GM21515 (cell line): Measurements from ENCODE around the gene PPM1M.

Experiments
- ATAC-seq: cut with Tn5 transposase; IDR thresholded peaks from one replicate; pipeline ENCODE4 v1.9.1; 2021; ENCODE audit not compliant: unreplicated experiment

The PPM1M gene

GRCh38 chr3:52215351-52215750 lies 30.2 kb upstream of the PPM1M start:
- no peak for ATAC-seq

- ATAC-seq: no peak
These were observed 28.8 kb upstream of the PPM1M start for GRCh38 chr3:52216585-52217408.

- ATAC-seq: no peak
These were observed 28.2 kb upstream of the PPM1M start for GRCh38 chr3:52217409-52217805.

- no peak for ATAC-seq
These were observed 27.5 kb upstream of the PPM1M start for GRCh38 chr3:52218026-52218425.

GRCh38 chr3:52218454-52218853 lies 27.1 kb upstream of the PPM1M start:
- ATAC-seq: no peak

GRCh38 chr3:52218937-52219650 lies 26.5 kb upstream of the PPM1M start:
- ATAC-seq: no peak

DNA sequence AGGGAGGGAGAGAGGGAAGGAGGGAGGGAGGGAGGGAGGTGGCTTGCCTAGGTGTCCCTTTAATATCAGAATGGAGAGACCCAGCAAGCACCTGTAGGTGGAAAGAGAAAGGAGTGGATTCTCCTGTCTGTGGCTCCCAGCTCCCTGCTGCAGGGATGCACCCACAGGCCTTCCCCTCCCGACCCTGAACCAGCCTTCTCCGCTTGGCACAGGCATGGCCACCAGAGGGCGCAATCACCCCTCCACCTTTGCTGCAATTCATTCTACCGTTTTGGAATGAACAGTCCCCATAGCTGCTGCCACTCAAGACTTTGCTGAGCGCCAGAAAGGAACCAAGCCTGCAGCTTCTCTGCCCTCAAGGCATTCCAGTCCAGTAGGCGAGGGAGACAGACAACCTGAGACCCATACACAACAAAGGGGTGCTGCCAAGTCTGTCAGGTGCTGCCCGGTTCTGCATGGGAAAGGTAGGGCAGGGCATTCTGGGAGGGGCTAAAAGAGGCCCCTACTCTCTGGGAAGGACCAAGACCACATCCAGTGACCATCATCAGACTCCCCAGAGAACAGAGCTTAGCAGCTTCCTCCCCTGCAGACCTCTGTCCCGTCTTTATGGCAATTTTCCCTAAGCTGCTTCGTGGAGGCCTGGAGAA lies 25.1 kb upstream of the PPM1M start:
- ATAC-seq: no peak

DNA sequence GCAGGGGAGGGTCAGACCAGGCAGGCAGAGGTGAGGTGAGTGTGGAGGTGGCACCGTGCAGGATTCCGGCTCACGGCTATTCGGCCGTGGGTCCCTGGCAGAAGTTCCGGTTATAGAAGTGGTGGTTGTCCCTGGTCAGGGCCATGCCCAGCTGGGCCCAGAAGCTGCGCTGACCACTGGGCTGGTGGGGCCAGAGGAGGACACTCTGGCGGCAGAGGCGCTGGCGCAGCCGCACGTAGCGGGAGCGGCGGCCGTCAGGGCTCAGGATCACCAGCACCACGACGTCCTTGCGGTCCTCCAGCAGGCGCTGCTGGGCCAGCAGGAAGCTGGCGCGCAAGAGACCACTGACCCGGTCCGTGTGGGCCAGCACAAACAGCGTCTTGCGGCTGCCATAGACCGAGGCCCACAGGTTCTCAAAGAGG lies 24.4 kb upstream of the PPM1M start:
- no peak for ATAC-seq

DNA sequence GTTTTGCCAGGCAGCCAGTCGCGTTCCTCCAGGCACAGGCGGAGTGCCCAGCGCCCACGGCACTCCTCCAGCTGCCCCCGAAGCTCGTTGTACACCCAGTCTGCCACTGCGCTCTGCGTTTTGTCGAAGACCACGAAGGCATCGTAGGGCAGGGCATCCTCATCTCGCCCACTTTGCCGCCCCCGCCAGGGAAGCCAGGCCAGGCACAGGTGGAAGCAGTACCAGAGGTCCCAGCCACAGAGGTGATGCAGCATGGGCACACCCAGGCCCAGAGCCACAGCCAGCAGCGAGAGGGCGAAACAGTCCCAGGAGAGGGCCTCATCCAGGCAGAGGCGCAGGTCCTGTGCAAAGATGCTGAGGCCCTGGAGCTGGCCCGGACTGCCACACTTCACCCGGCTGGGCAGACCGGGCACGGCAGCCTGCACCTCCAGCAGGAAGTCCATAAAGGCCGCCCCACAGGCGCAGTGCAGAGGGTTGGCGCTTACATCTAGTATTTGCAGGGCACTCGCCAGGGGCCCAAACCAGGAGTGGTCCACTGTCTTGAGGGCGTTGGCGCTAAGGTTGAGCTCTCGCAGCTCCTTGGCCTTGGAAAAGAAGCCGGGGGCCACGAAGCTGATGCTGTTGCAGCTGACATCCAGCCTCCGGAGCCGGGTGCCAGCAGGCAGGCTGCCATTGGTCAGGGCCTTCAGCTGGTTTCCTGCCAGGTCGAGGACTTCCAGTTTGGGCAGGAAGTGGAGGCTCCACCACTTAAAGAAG lies 23.8 kb upstream of the PPM1M start:
- ATAC-seq: no peak

- no peak for ATAC-seq
These were observed 23.0 kb upstream of the PPM1M start for GRCh38 chr3:52222319-52223221.

GRCh38 chr3:52223449-52224408 lies 21.8 kb upstream of the PPM1M start:
- ATAC-seq: no peak

- ATAC-seq: peak; percentile 69
These were observed 19.9 kb upstream of the PPM1M start, which contains the start of gene TLR9 for GRCh38 chr3:52225452-52226228. TSS of gene TLR9 (minus strand) at chr3:52225645. CDS start at chr3:52225529, 116 bp downstream.

DNA sequence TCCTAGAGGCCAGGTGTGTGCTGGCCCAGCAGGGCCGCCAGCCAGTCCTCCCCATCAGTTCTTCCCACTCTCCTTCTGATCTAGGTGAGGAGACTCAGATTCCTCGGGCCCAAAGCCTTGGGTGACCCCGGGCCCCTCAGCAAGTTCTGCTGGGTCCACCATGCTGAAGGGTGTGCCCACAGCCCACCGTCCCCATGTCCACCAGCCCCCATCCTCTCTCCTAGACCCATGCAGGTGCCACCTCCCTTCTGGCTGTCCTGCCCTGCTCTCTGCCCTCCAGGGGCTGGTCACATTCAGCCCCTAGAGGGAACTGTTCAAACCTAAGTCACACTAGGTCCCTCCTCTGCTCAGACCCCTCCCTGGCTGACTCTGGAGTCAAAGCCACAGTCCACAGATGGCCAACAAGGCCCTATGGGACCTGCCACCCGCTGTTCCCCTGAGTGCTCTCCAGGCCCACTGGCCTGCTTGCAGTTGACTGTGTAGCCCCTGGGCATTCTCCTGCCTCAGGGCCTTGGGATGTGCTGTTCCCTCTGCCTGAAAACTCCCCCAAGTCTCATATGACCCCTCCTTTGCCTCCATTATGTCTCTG lies 19.2 kb upstream of the PPM1M start:
- no peak for ATAC-seq

GRCh38 chr3:52227117-52227516 lies 18.4 kb upstream of the PPM1M start:
- no peak for ATAC-seq

GRCh38 chr3:52227766-52228165 lies 17.8 kb upstream of the PPM1M start:
- ATAC-seq: no peak

GRCh38 chr3:52228266-52228665 lies 17.3 kb upstream of the PPM1M start:
- no peak for ATAC-seq

DNA sequence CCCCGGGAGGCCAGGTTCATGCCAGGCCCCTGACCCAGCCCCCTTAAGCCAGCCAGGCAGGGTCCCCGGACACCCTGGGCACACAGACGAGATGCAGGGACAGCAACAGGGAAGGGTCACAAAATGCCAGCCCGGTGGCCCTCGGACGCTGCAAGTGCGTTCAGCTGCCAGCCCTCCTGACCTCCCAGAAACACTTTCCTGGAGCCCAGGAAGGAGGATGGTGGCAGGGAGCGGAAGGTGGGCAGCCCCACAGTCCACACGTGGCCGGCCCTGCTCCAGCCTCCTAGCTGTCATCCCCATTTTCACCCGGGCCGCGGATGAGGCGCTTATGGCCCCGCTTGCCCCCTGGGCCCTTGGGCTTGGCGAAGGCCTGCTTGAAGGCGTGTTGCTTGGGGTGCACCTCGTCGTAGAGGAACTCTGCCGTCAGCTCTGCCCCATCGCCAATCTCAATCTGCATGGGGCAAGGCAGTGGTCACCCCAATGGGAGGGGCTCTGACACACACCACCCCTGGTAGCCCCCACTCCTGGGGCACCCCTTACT lies 16.7 kb upstream of the PPM1M start:
- no peak for ATAC-seq
